NCI-H2227 (cell line): Measurements from ENCODE around the gene PARVA.
"Not testable (repeated sequence)": the region's sequence is repeated elsewhere in the genome, so short reads cannot be mapped to it uniquely, and the experiment has no call there.

Source experiments
- DNase-seq: peaks from one replicate; lab custom pipeline; 2025; ENCODE audit not compliant: unreplicated experiment; lab: John Stamatoyannopoulos, UW

PARVA gene

GRCh38 chr11:12377106-12377823 lies at the start of gene PARVA:
Gene PARVA, plus strand, starts transcription at chr11:12377571. Its CDS starts 77 bp downstream, at chr11:12377648.
- DNase-seq = peak; percentile 77

- no peak for DNase-seq
Observed at GRCh38 chr11:12329169-12329568, 48.2 kb upstream of the PARVA start.

GRCh38 chr11:12329797-12330196 lies 47.6 kb upstream of the PARVA start:
- DNase-seq = no peak

- DNase-seq = no peak
Observed at GRCh38 chr11:12330485-12331231, 46.7 kb upstream of the PARVA start.

- DNase-seq = peak; percentile 94
Observed at GRCh38 chr11:12331239-12331874, 46.0 kb upstream of the PARVA start.

GRCh38 chr11:12343526-12343925 lies 33.8 kb upstream of the PARVA start:
- no peak for DNase-seq

- DNase-seq = no peak
Observed at GRCh38 chr11:12353534-12353933, 23.8 kb upstream of the PARVA start.

- no peak for DNase-seq
Observed at GRCh38 chr11:12354750-12355545, 22.4 kb upstream of the PARVA start.

GRCh38 chr11:12356944-12357655 lies 20.3 kb upstream of the PARVA start:
- no peak for DNase-seq

- DNase-seq = not testable (repeated sequence)
Observed at GRCh38 chr11:12357697-12358096, 19.7 kb upstream of the PARVA start.

- DNase-seq = no peak
Observed at GRCh38 chr11:12358302-12359188, 18.8 kb upstream of the PARVA start.

- DNase-seq = no peak
Observed at GRCh38 chr11:12359761-12360160, 17.6 kb upstream of the PARVA start.

GRCh38 chr11:12361682-12362081 lies 15.7 kb upstream of the PARVA start:
- DNase-seq = peak; percentile 11

GRCh38 chr11:12362857-12363256 lies 14.5 kb upstream of the PARVA start:
- DNase-seq = no peak

- DNase-seq = no peak
Observed at GRCh38 chr11:12363373-12363772, 14.0 kb upstream of the PARVA start.

GRCh38 chr11:12365965-12366575 lies 11.3 kb upstream of the PARVA start:
- peak; percentile 27 for DNase-seq

- not testable (repeated sequence) for DNase-seq
Observed at GRCh38 chr11:12367057-12367456, 10.3 kb upstream of the PARVA start.

- DNase-seq = no peak
Observed at GRCh38 chr11:12372111-12372510, 5.3 kb upstream of the PARVA start.

- no peak for DNase-seq
Observed at GRCh38 chr11:12375720-12376119, 1.7 kb upstream of the PARVA start.
